Endothelial cell of umbilical vein (primary cell): ENCODE measurements around the gene UBE3A. TPM values are rescaled to one million over a fixed set of nuclear protein-coding genes. Genes with fewer than 3 reads are reported as not detected.
"Not testable (repeated sequence)": the region's sequence is repeated elsewhere in the genome, so short reads cannot be mapped to it uniquely, and the experiment has no call there.

Experiments
- BruUV-seq: library from RNA; stranded (reverse); fragments of 400-500 nt; replicated peaks from 2 replicates; lab custom pipeline; 2021; lab: Mats Ljungman, UMichigan
- CTCF ChIA-PET: fragments of 300-600, 350-600 bp; sonication (Branson Sonifier 250); formaldehyde crosslinking; loops from one replicate; lab custom pipeline; 2021; ENCODE audit warnings: antibody characterized with exemption, inconsistent platforms; lab: Charles Lee
- POLR2A ChIA-PET: fragments of 300-600, 350-600 bp; sonication (Branson Sonifier 250); formaldehyde crosslinking; loops from one replicate; lab custom pipeline; 2021; ENCODE audit warnings: antibody characterized with exemption, inconsistent platforms; lab: Charles Lee
- DNase-seq: peaks from one replicate; pipeline ENCODE4 v3.0.0-alpha.2; 2011; ENCODE audit warnings: low read depth, low spot score
- FAIRE-seq: peaks from 2 replicates; lab custom pipeline; 2011; peaks lifted over from hg19 to GRCh38; lab: Jason Lieb, UNC
- H2AFZ ChIP-seq: 2 replicates; pipeline ENCODE4 v1.6.0; 2012; ENCODE audit warnings: low read depth, low read length, control low read depth, inconsistent platforms
- H3K27ac ChIP-seq: 2 replicates; pipeline ENCODE4 v1.5.1; 2011; ENCODE audit warnings: low read depth, mild to moderate bottlenecking, control low read depth, low read length, moderate library complexity; ENCODE audit not compliant: insufficient read depth
- H3K27me3 ChIP-seq, 2 experiments: 2 replicates each; pipeline versions ENCODE4 v1.6.0 to v1.6.1; 2011; ENCODE audit warnings: low read length in 2 of 2, mixed read lengths in 1 of 2; ENCODE audit not compliant: control insufficient read depth in 2 of 2, insufficient read depth in 2 of 2
- H3K36me3 ChIP-seq, 2 experiments: 2 replicates in 1 of 2; 3 replicates in 1 of 2; pipeline ENCODE4 v1.5.1; 2011; ENCODE audit warnings: low read length in 2 of 2, mild to moderate bottlenecking in 1 of 2, moderate library complexity in 1 of 2; ENCODE audit not compliant: control insufficient read depth in 2 of 2, insufficient read depth in 2 of 2; ENCODE audit errors: extremely low read depth in 1 of 2
- H3K4me1 ChIP-seq: 3 replicates; pipeline ENCODE4 v1.5.1; 2011; ENCODE audit warnings: mild to moderate bottlenecking, low read length; ENCODE audit not compliant: control insufficient read depth, insufficient read depth; ENCODE audit errors: extremely low read depth
- H3K4me2 ChIP-seq: 2 replicates; pipeline ENCODE4 v1.6.1; 2011; ENCODE audit warnings: low read length, control low read depth, mixed read lengths; ENCODE audit not compliant: insufficient read depth
- H3K4me3 ChIP-seq, 3 experiments: fragments of 200-600 bp in 1 of 3; sonication (generic), shearing (Covaris generic) in 1 of 3; replicated peaks in 1 of 3; 2 replicates each; pipeline ENCODE4 v1.5.1; 2011 to 2016; ENCODE audit warnings: control low read depth in 3 of 3, low read length in 3 of 3, mild to moderate bottlenecking in 2 of 3, inconsistent platforms in 1 of 3, low read depth in 1 of 3, moderate library complexity in 1 of 3; ENCODE audit not compliant: insufficient read depth in 1 of 3
- H3K79me2 ChIP-seq: 2 replicates; pipeline ENCODE4 v1.6.0; 2012; ENCODE audit warnings: low read length, inconsistent platforms; ENCODE audit not compliant: control insufficient read depth, insufficient read depth
- H3K9ac ChIP-seq: replicated peaks from 2 replicates; pipeline ENCODE3; 2011; ENCODE audit warnings: low read length, control low read depth; ENCODE audit not compliant: insufficient read depth; ENCODE audit errors: extremely low read depth
- H3K9me1 ChIP-seq: replicated peaks from 3 replicates; pipeline ENCODE4 v1.6.0; 2011; ENCODE audit warnings: mild to moderate bottlenecking, low read length; ENCODE audit not compliant: control insufficient read depth, insufficient read depth; ENCODE audit errors: extremely low read depth
- H3K9me3 ChIP-seq: replicated peaks from 2 replicates; pipeline ENCODE4 v1.5.1; 2012; ENCODE audit warnings: low read length, inconsistent platforms; ENCODE audit not compliant: control insufficient read depth, insufficient read depth
- H4K20me1 ChIP-seq: replicated peaks from 2 replicates; pipeline ENCODE3; 2011; ENCODE audit warnings: mild to moderate bottlenecking, low read length; ENCODE audit not compliant: control insufficient read depth, insufficient read depth; ENCODE audit errors: extremely low read depth
- CTCF ChIP-seq, 2 donors: IDR thresholded peaks; 1 replicate in 1 of 2; 2 replicates in 1 of 2; pipeline ENCODE4 v1.5.1; 2011; ENCODE audit warnings: low read length in 2 of 2, mild to moderate bottlenecking in 2 of 2, moderate library complexity in 2 of 2, control low read depth in 1 of 2, inconsistent platforms in 1 of 2, low read depth in 1 of 2; ENCODE audit not compliant: insufficient read depth in 1 of 2; ENCODE audit errors: extremely low read depth in 1 of 2
- EZH2 ChIP-seq: IDR thresholded peaks from 2 replicates; pipeline ENCODE4 v1.6.1; 2012; ENCODE audit warnings: borderline replicate concordance, low read depth, mild to moderate bottlenecking, moderate library complexity, low read length, inconsistent platforms; ENCODE audit not compliant: severe bottlenecking
- FOS ChIP-seq: IDR thresholded peaks from 2 replicates; pipeline ENCODE4 v1.6.1; 2011; ENCODE audit warnings: mild to moderate bottlenecking, low read length, moderate library complexity, borderline replicate concordance; ENCODE audit not compliant: insufficient read depth
- GATA2 ChIP-seq: IDR thresholded peaks from 2 replicates; pipeline ENCODE4 v1.7.0; 2011; ENCODE audit warnings: low read depth, mild to moderate bottlenecking, moderate library complexity, mixed read lengths, low read length; ENCODE audit not compliant: insufficient read length, insufficient read depth
- JUN ChIP-seq: IDR thresholded peaks from 2 replicates; pipeline ENCODE4 v1.6.1; 2011; ENCODE audit warnings: borderline replicate concordance, low read depth; ENCODE audit not compliant: insufficient read length, insufficient read depth
- MAX ChIP-seq: IDR thresholded peaks from 2 replicates; pipeline ENCODE4 v1.6.1; 2011; ENCODE audit not compliant: insufficient read depth, insufficient read length
- MYC ChIP-seq: IDR thresholded peaks from one replicate; pipeline ENCODE4 v1.6.1; 2011; ENCODE audit warnings: mild to moderate bottlenecking, low read depth, low read length
- POLR2A ChIP-seq: IDR thresholded peaks from 2 replicates; pipeline ENCODE4 v1.6.1; 2012; ENCODE audit warnings: low read depth, mild to moderate bottlenecking, control low read depth, low read length
- POLR2AphosphoS5 ChIP-seq: IDR thresholded peaks from 2 replicates; pipeline ENCODE4 v1.6.1; 2012; ENCODE audit warnings: low read depth, mild to moderate bottlenecking, control low read depth, low read length, moderate library complexity; ENCODE audit not compliant: insufficient read depth
- dilution Hi-C: fragments of 300-500 bp; cut with MboI; formaldehyde crosslinking; loops from one replicate; pipeline ENCODE4 v1.15.0; 2019; ENCODE audit warnings: low sequenced_read_pairs; ENCODE audit not compliant: extremely low pct_ligation_motif_present
- intact Hi-C: fragments of 100-400 bp; cut with micrococcal nuclease; formaldehyde crosslinking; loops from one replicate; pipeline ENCODE4 v1.10.0; 2022
- polyA plus RNA-seq, 4 experiments: library from polyadenylated mRNA; depleted of rRNA in 3 of 4; stranded (reverse) in 3 of 4; unstranded in 1 of 4; fragments of >200 nt; gene quantifications; 2 replicates each; pipeline versions ENCODE4 v1.2.1 to v1.2.3, GENCODE V29; 2011 to 2012; ENCODE audit warnings: missing spikeins in 1 of 4
- total RNA-seq: library from RNA; stranded (reverse); gene quantifications from 2 replicates; pipeline ENCODE4 v1.2.3, GENCODE V29; 2021

The UBE3A gene
- total and polyA plus RNA-seq, 2 donors (not counting 3 experiments of a cell fraction or from before 2014, with no cell fraction given): 8.5 to 69.3 TPM

- DNase-seq: no peak
- Histone ChIP-seq H3K9ac (no peak overlapping the region), H3K9me1 (no peaks in the 10 kb centered on the region), H4K20me1 (no peaks in the 10 kb centered on the region), H3K9me3 (no peaks in the 10 kb centered on the region), H2AFZ (no peak overlapping the region), H3K4me3 (no peak overlapping the region), H3K4me1 (no peaks in the 10 kb centered on the region), H3K27ac (no peak overlapping the region), H3K27me3 (no peaks in the 10 kb centered on the region), H3K4me2 (no peak overlapping the region), H3K79me2 (no peaks in the 10 kb centered on the region), H3K36me3 (no peaks in the 10 kb centered on the region)
- POLR2A ChIA-PET: no interaction called here
- intact Hi-C loops (no loop called here), dilution Hi-C loops (no loop called here)
- FAIRE-seq: no peak
- BruUV-seq: no TSS peak
- TF ChIP-seq MYC (no peak), CTCF (IDR thresholded peaks at IDR 0.05; ENCODE audit: extremely low read depth in 1 of 2, insufficient read depth in 1 of 2, low read depth in 1 of 2, low read length in 2 of 2) (no peak), POLR2AphosphoS5 (no peak), JUN (no peak), EZH2 (no peak), POLR2A (no peak), FOS (no peak), MAX (no peak), GATA2 (no peak)
- CTCF ChIA-PET: no interaction called here
These were observed 15.9 kb upstream of the UBE3A start for GRCh38 chr15:25454771-25455170.

GRCh38 chr15:25453246-25453645 is 14.4 kb upstream of the UBE3A start:
- H4K20me1 ChIP-seq, H3K9me1 ChIP-seq, FAIRE-seq, intact Hi-C loops, H3K4me2 ChIP-seq, H3K27ac ChIP-seq, H3K4me1 ChIP-seq, H3K27me3 ChIP-seq, dilution Hi-C loops, DNase-seq, H3K9ac ChIP-seq, H3K79me2 ChIP-seq, BruUV-seq, H2AFZ ChIP-seq, H3K36me3 ChIP-seq, H3K4me3 ChIP-seq, CTCF ChIA-PET, H3K9me3 ChIP-seq, POLR2A ChIA-PET: not testable (repeated sequence)
